Breast epithelium (tissue), 3 donors: ENCODE data around the gene THOC6.

ENCODE experiments used
- POLR2A ChIP-seq: fragments of 450-650 bp; IDR thresholded peaks from one replicate; pipeline ENCODE4 v1.6.1; 2016; ENCODE audit warnings: antibody characterized with exemption, mild to moderate bottlenecking, moderate library complexity
- POLR2AphosphoS5 ChIP-seq, 3 donors: sonication (generic); formaldehyde crosslinking; IDR thresholded peaks; one replicate each; pipeline ENCODE4 v1.6.1; 2017; ENCODE audit warnings: antibody characterized with exemption in 3 of 3
- TF ChIP-seq, protein P1 (sequence below), 3 donors: fragments of 450-650 bp; IDR thresholded peaks; one replicate each; pipeline ENCODE4 v1.5.1; 2016 to 2017; ENCODE audit warnings: antibody characterized with exemption in 3 of 3, mild to moderate bottlenecking in 3 of 3, moderate library complexity in 3 of 3

DNA sequence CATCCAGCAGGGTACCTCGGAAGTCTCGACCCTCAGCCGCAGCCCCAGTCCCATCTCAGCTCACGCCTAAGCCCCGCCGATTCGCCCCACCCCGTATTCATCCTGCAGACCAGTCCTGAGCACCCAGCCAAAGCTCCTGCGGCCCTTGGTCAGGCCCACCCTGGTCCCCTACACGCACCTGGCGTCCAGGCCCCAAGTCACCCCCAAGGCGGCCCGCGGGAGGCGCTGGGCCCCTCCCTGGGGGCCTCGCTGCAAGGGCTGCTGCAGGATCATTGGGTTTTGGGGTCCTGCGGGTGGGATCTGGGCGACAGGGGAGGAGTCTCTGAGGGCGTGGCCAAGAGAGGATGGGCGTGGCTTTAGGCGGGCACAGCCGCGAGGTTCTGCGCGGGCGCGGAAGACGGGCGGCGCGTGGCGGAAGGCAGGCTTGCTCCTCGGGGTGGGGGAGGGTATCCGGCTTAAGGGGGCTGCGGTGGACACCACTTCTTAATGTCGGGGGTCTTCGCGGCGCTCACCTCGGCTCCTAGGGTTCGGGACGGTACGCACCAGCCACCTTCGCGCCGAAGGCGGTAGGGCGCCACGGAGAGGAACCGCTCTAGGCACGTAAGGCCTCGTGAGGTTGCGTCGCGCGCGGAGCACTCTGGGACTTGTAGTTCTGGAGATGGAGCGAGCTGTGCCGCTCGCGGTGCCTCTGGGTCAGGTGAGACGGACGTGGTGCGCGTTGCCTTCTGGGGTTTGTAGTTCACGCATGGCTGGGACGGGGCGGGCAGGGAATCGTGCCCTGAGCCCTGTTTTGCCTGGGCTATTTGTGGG, at the start of gene THOC6, which contains the start of gene HCFC1R1:
- TF ChIP-seq, protein P1, sequence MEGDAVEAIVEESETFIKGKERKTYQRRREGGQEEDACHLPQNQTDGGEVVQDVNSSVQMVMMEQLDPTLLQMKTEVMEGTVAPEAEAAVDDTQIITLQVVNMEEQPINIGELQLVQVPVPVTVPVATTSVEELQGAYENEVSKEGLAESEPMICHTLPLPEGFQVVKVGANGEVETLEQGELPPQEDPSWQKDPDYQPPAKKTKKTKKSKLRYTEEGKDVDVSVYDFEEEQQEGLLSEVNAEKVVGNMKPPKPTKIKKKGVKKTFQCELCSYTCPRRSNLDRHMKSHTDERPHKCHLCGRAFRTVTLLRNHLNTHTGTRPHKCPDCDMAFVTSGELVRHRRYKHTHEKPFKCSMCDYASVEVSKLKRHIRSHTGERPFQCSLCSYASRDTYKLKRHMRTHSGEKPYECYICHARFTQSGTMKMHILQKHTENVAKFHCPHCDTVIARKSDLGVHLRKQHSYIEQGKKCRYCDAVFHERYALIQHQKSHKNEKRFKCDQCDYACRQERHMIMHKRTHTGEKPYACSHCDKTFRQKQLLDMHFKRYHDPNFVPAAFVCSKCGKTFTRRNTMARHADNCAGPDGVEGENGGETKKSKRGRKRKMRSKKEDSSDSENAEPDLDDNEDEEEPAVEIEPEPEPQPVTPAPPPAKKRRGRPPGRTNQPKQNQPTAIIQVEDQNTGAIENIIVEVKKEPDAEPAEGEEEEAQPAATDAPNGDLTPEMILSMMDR (IDR thresholded peaks at IDR 0.05): no peak
- peak; percentile 74 for TF ChIP-seq POLR2A
- peak; percentile 91 to 96 (median 93) for TF ChIP-seq POLR2AphosphoS5 (IDR thresholded peaks at IDR 0.05)
